NCI-H526 (cell line): ENCODE measurements around the gene RPL23.
"Not testable (repeated sequence)": the region's sequence is repeated elsewhere in the genome, so short reads cannot be mapped to it uniquely, and the experiment has no call there.

Experiments
- DNase-seq, 2 experiments: peaks; one replicate each; lab custom pipeline; 2025; lab: John Stamatoyannopoulos, UW

RPL23 gene

DNA sequence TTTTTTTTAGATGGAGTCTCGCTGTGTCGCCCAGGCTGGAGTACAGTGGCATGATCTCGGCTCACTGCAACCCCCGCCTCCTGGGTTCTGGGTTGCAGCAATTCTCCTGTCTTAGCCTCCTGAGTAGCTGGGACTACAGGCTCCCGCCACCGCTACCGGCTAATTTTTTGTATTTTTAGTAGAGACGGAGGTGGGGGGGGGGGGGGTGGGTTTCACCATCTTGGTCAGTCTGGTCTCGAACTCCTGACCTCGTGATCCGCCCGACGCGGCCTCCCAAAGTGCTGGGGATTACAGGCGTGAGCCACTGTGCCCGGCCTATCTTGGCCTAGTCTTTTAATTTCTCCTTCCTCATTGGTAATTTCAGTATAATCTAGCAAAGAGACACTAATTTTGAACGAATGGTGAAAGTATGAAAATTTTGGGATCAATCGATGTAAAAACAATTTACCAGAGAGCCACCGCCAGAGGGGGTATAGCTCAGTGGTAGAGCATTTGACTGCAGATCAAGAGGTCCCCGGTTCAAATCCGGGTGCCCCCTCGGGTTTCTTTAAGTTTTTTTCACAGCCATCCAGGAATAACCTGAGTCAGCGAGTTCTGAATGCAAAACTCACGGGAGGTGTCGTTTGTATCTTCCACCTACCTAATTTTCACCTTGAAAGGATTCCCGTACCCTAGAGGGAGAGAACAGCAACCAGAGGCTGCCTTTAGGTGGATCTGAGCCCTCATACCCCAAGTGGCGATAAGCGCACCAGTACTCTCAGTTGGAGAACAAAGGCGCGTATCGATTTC, 13.9 kb upstream of the RPL23 start:
- peak; percentile 71 to 83 for DNase-seq

DNA sequence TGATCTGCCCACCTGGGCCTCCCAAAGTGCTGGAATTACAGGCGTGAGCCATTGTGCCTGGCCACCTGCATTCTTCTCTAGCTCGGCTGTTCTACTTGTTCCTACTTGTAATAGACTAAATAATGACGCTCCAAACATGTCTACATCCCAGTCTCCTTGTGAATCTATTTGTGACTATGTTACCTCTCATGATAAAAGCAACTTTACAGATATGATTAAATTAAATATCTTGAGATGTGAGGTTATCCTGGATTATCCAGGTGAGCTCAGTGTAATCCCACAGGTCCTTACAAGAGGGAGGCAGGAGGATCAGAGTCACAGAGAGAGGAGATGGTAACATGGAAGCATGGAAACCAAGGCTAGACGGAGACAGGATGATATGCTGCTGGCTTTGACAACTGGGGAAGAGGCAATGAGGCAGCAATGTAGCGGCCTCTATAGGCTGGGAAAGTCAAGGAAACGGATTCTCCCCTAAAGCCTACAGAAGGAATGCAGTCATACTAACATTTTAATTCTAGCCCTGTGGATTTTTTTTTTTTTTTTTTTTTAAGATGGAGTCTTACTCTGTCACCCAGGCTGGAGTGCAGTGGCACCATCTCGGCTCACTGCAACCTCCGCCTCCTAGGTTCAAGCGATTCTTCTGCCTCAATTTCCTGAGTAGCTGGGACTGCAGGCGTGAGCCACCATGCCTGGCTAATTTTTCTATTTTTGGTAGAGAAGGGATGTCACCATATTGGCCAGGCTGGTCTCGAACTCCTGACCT, 11.3 kb upstream of the RPL23 start:
- peak; percentile 16 to 34 for DNase-seq

DNA sequence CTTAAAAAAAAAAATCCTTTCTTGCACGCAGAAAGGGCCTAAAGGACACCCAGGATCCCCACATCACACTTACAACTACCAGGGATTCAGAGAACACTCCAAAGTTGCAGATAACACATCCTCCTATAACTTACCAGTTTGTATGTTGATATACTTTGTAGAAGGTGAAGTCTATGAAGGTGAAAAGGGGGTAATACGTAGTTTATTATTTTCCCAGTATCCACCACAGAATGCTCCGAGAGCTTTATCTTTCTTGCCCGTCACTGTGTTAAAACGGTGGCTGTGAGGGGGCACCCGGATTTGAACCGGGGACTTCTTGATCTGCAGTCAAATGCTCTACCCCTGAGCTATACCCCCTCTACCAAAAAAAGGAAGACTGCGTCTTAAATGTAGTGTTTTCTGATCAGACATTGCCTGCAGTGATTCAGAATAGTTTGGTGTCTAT, 7.9 kb upstream of the RPL23 start:
- peak in 1 of 2 experiments; percentile 21 for DNase-seq

DNA sequence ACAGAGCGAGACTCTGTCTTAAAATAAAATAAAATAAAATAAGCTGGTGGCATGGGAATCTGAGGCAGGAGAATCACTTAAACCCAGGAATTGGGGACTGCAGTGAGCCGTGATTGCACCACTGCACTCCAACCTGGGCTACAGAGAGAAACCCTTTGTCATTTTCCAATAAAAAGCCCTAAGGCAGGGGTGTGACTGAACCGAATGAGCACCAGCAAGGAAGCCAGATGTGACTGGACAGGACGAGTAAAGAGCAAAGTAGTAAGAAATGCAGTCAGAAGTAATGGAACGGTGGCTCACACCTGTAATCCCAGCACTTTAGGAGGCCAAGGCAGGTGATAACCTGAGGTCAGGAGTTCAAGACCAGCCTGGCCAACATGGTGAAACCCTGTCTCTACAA, 3.8 kb upstream of the RPL23 start:
- DNase-seq = no peak

- DNase-seq = not testable (repeated sequence)
Measured at GRCh38 chr17:38855101-38855714, 1.7 kb upstream of the RPL23 start.

- no peak for DNase-seq
Measured at GRCh38 chr17:38852771-38853291, 690 bp downstream of the RPL23 start.

GRCh38 chr17:38851434-38851833, 2.1 kb downstream of the RPL23 start:
- DNase-seq = no peak

DNA sequence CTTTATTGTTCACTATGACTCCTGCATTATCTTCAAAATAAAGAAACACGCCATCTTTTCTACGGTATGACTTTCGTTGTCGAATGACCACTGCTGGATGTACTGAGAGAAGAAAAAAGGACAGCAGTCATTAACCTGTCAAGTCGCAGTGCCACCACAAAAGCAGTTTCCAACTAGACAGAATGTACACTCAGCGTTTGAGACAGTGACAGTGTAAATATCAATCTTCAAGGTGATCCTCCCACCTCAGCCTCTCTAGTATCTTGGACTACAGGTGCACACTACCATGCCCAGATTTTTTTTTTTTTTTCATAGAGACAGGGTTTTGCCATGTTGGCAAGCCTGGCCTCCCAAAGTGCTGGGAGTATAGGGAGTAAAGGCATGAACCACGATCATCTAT, 3.1 kb downstream of the RPL23 start:
- DNase-seq = no peak

DNA sequence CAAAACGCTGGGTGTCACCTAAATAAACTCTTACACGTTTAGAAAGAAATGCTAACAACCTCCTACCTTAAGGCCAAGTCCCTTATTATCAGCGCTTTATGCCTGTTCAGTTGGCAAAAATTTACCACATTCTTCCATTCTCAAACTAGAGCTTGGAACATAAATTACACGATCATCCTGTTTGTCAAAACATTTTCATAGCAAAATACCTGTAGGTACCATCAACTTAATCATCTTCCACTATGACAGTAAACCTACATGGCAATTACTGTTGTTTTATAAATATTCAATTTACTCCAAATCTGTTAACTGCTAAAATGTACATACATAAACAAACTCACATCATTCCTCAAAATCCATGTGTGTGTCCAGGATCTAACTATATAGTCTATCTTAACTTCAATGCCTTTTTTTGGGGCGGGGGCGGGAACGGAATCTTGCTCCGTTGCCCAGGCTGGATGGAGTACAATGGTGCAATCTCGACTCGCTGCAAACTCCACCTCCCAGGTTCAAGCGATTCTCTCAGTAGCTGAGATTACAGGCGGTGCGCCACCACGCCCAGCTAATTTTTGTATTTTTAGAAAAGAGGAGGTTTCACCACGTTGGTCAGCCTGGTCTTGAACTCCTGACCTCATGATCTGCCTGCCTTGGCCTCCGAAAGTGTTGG, 4.4 kb downstream of the RPL23 start:
- no peak for DNase-seq

DNA sequence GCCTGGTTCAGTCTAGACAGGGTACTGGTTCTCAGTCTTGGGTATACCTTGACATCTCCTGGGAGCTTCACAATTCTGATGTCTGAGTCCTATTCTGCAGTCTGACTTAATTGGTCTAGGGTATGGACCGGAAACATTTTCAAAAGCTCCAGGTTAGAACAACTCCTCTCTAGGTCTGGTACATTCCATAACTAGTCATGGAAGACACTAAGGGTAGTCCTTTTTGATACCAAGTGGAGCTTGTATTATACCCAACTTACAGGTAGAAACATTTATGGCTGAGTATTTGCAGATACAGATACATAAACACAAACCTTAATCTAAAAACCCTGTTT, 5.0 kb downstream of the RPL23 start:
- no peak for DNase-seq

- no peak for DNase-seq
Measured at GRCh38 chr17:38844261-38844757, 9.2 kb downstream of the RPL23 start.

- DNase-seq = no peak
Measured at GRCh38 chr17:38825762-38826247, 27.7 kb downstream of the RPL23 start.

GRCh38 chr17:38824899-38825761, 28.4 kb downstream of the RPL23 start, which contains the start of gene CWC25:
Gene CWC25, minus strand, starts transcription at chr17:38825321. Its CDS starts 138 bp downstream, at chr17:38825183.
- DNase-seq = peak; percentile 83 to 87

DNA sequence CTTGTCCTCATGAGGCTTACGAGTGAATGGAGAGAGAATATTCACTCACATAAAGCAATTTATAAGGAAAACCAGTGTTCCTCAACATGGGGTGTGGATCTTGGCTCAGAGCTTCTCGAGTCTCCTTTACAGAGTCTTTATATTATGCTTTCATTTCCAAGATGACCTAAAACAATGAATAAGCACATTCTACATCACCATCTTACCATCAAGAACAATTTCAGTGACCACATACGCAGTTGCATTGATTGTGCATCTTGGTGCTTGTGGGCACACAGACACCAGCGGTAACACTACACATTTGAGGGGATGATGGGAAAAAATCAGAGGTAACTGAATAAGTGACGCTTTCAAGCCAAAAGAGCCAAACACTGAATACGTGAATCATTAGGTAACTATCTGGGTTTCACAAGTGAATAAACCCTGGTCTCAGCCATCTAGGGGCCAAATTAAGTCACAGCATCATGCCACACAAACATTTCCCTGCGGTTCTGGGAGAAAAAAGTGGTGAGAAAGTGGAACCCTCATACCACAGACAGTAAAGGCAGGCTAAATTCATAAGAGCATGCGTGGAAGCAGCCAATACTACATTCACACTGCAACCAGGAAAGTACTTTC, 37.8 kb downstream of the RPL23 start:
- DNase-seq = no peak

- no peak for DNase-seq
Measured at GRCh38 chr17:38809828-38810227, 43.7 kb downstream of the RPL23 start.

DNA sequence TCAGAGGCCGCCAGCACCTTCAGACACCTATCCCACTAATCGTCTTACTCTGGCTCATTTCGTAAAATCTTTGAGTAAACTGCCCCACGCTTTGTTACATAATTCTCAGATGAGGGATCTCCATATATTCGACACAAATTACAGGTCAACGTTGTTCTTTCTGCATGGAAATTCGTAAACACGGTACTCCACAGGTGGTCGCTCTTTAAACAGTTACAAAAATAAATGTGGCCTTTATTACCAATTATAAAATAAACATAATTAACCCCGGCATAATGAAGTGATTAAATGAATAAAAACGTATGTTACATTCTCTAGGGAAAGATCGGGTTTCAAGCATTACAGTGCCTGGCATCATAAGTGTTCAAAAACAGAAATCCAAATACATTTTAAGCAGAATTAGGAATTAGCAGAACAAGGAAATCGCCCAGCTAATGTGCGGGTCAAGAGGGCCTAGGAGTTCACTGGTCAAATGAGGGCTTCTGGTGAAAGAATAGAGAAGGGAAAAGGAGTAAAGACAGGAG, 53.2 kb downstream of the RPL23 start:
- DNase-seq = no peak

DNA sequence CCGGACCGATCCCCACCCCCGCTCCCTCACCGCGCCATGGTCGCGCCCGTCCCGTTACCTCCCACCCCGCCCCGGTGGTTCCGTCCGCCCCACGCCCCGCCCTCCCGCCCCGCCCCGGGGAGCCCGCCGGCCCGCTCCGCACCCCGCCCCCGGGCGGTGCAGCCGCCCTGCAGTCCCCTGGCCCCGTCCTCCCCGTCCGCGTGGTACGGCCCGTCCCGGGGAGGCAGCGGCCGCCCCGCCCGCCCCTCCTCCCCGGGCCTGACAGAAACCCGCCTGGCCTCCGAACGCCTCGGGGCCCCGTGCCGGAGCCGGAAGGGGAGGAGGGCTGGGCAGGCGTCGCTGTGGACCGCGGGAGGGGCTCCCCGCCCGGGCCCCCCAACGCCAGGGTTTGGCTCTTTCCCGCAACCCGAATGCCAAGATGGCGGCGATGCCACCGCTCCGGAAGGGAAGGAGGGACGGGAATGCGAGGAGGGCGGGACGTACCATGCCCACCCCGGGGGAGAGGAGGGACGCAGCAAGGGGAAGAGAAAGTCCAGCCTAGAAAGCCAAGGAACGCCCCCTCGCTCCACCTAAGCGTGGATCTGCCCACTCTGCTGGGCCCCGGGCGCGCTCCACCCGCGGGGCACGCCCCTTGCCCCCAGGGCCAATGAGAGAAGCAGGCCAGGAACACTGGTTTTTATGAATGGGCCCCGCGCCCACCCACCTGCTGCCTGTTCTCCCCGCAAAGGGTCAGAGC, 53.9 kb downstream of the RPL23 start, which contains the start of gene PIP4K2B:
Gene PIP4K2B, minus strand, starts transcription at position 56 of the 736 bp plus-strand sequence. CDS start 132 bp downstream, outside the sequence.
- DNase-seq = peak; percentile 97 to 99

- DNase-seq = peak; percentile 40 to 63
Measured at GRCh38 chr17:38798614-38799500, 54.7 kb downstream of the RPL23 start.
